HG03103 (cell line): Measurements from ENCODE around the gene NCBP3.

Experiments
- ATAC-seq: cut with Tn5 transposase; IDR thresholded peaks from one replicate; pipeline ENCODE4 v1.9.1; 2021; ENCODE audit warnings: low read depth; ENCODE audit not compliant: unreplicated experiment

The NCBP3 gene

GRCh38 chr17:3845621-3846436 is at the start of gene NCBP3:
Gene NCBP3, minus strand, starts transcription at chr17:3846246. Its CDS starts 23 bp downstream, at chr17:3846223.
- peak; percentile 84 for ATAC-seq

- ATAC-seq = no peak
Observed at GRCh38 chr17:3895354-3895753, 49.3 kb upstream of the NCBP3 start.

GRCh38 chr17:3894911-3895343 is 48.9 kb upstream of the NCBP3 start:
- no peak for ATAC-seq

DNA sequence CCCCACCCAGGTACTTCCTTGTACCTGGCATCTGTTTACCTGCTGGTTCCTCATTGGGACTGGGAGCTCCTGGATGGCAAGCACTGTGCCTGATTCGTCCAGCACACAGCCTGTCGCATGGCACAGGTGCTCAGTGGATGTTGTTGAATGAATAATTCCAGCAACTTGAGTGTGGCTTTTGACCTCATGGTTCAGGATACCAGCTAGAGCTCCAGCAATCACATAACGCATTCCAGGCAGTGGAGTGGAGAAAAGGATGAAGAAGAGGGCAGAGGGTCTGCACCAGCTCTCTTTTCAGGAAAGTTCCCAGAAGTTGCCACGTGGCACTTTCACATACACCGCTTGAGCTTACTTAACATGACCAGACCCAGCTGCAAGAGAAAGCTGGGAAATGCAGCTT is 48.1 kb upstream of the NCBP3 start:
- ATAC-seq = no peak

DNA sequence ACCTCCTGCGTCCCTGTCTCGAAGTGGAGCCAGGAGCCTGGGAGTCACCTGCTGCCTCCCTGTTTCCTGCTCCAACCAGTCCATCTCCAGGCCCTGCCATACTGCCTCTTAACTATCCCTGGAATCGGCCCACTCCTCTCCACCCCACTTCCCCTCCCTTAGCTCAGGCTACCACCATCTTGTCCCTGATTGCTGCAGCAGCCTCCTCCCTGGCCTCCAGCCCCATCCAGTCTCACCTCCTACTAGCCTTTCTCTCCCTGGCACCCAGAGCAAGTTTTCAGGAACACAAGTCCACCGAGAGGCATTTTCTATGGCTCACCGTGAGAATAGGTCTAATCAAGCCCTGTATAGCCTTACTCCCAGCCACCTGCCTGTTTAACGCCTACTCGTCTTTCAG is 47.7 kb upstream of the NCBP3 start:
- ATAC-seq = no peak

- peak; percentile 82 for ATAC-seq
Observed at GRCh38 chr17:3893003-3893719, 47.1 kb upstream of the NCBP3 start, which contains the start of gene CAMKK1. Gene CAMKK1, minus strand, starts transcription at chr17:3893053. Its CDS starts 7,366 bp downstream, at chr17:3885687.

GRCh38 chr17:3892095-3892998 is 46.3 kb upstream of the NCBP3 start:
- no peak for ATAC-seq

GRCh38 chr17:3891626-3892094 is 45.6 kb upstream of the NCBP3 start:
- ATAC-seq = no peak

GRCh38 chr17:3890878-3891219 is 44.8 kb upstream of the NCBP3 start:
- no peak for ATAC-seq

DNA sequence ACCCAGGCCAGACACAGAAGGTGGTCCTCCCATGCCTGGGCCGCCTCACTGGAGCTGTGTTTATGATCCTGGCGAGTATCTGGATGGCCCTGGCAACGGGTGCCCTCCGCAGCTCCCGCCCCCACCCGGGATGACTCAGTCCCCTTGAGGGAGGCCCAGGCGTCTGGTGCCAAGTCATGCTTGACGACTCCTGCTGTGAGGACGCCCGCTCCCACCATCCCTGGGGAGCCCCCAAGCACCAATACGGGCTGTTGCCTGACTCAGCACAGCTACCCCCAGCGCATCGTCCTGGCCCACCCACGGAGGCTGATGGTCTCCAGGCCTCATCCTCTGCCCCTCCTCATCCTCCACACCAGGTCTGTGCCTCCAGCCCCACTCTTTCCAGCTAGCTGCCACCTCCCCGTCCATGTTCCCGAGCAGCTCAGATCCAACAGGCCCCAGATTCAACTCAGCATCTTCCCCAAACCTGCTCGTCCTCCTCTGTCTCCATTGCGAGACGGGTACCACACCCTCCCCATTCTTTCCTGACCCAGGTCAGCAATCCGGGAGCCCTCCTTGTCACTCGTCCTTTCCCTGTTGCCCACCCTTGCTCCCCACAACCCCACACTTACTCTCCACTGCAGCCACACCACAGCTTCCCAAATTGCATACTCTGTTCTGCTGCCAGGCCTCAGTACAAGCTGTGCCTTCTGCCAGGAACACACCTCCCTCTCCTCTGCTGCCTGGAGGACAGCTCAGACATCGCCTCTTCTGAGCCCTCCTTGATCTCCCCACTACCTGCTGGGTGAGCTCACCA is 44.2 kb upstream of the NCBP3 start:
- ATAC-seq = no peak

GRCh38 chr17:3889325-3890012 is 43.4 kb upstream of the NCBP3 start:
- ATAC-seq = no peak

GRCh38 chr17:3888343-3889171 is 42.5 kb upstream of the NCBP3 start:
- no peak for ATAC-seq

DNA sequence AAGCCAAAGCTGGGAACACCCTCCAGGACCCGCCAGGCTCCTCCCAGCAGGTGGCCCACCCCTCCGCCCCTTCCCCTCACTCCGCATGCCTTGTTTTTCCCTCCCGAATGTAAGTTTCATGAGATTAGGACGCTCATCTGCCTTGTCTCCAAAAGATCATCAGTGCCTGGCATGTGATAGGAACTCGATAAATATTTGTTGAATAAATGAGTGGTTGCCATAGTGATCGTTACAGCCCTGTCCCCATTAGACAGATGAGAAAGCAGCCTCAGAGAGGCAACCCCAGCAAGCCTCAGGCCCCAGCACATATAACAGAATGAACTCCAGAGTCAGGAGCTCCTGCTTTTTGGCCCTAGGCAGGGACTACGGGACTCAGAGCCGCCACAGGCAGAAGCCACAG is 41.8 kb upstream of the NCBP3 start:
- ATAC-seq = no peak

GRCh38 chr17:3887394-3887793 is 41.3 kb upstream of the NCBP3 start:
- ATAC-seq = no peak

GRCh38 chr17:3886776-3887175 is 40.7 kb upstream of the NCBP3 start:
- ATAC-seq = no peak

DNA sequence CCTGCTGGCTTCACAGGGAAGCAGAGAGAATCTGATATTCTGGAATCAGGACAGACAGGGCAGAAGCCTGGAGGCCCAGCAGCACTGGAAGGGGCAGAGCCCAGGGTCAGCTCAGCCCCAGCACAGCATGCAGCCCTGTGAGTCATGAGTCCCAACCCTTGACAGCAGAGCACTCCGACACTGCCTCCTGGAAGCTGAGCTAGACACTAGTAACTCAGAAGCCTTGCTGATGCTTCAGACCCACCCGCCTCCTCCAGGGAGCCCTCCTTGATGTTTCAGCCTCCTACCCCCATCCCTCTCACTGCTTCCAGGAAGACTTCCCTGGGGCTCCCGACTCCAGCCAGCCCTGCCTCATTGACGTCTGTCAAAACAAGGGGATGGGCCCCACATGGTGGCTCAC is 39.9 kb upstream of the NCBP3 start:
- ATAC-seq = no peak

DNA sequence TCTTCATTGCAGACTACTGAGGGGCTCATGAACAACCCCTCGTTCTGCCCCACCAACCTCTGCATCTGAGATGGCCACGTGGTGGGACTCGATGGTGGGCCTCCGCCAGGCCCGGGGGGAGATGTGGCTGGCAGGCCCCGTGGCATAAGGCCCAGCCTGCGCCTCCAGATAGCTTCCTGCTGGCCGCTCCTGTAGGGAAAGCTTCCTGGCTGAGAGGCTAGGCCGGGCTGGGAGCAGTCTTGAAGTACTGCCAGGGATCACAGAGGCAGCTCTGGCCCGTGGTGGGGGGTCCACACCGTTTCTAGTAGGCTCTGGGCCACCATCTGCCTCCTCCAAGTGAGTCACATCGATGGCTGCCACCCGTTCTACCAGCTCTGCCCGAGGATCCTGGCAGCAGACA is 39.2 kb upstream of the NCBP3 start:
- no peak for ATAC-seq

- ATAC-seq = no peak
Observed at GRCh38 chr17:3884188-3884587, 38.1 kb upstream of the NCBP3 start.

DNA sequence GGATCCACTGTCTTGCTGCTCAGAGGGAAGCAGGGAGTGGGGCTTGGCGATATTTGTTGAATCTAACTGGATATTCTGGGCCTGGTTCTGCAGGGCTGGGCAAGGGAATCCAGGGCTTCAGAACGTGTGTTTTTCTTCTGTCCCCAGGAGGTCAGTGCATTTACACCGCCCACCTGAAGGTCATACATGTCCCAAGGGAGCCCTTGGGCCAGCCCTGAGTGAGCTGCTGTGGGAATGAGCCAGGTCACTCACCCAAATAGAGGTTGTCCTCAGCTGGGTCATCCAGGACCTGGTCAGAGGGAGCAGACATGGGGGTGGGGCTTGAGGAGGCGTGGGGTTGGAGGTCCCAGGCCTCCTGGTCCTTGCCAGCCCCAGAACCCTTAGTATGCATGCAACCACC is 36.2 kb upstream of the NCBP3 start:
- ATAC-seq = no peak
